HUES6 (cell line): ENCODE results near the gene PLSCR4.
"Not testable (repeated sequence)": the region's sequence is repeated elsewhere in the genome, so short reads cannot be mapped to it uniquely, and the experiment has no call there.

Source experiments
- H3K27ac ChIP-seq: 2 replicates; pipeline ENCODE4 v1.7.0; 2013; ENCODE audit warnings: low read depth, mild to moderate bottlenecking, low read length, inconsistent platforms
- H3K27me3 ChIP-seq: 2 replicates; pipeline ENCODE4 v1.6.1; 2013; ENCODE audit warnings: low read length; ENCODE audit not compliant: control insufficient read depth, insufficient read depth
- H3K36me3 ChIP-seq: 2 replicates; pipeline ENCODE4 v1.6.1; 2013; ENCODE audit warnings: low read length; ENCODE audit not compliant: control insufficient read depth, insufficient read depth
- H3K4me1 ChIP-seq: 2 replicates; pipeline ENCODE4 v1.6.1; 2013; ENCODE audit warnings: low read length; ENCODE audit not compliant: control insufficient read depth, insufficient read depth
- H3K4me3 ChIP-seq: 2 replicates; pipeline ENCODE4 v1.5.1; 2013; ENCODE audit warnings: low read depth, low read length
- H3K9ac ChIP-seq: one replicate; pipeline ENCODE4 v1.6.1; 2013; ENCODE audit warnings: mild to moderate bottlenecking, low read length
- H3K9me3 ChIP-seq: 2 replicates; pipeline ENCODE4 v1.6.1; 2013; ENCODE audit warnings: low read depth, low read length; ENCODE audit not compliant: control insufficient read depth, insufficient read depth

PLSCR4 gene

GRCh38 chr3:146271180-146271579 lies 20.3 kb upstream of the PLSCR4 start:
- H3K27me3 ChIP-seq, result no peaks in the 10 kb centered on the region
- H3K4me3 ChIP-seq, result no peak overlapping the region
- H3K9ac ChIP-seq, result no peak overlapping the region
- no peak overlapping the region for H3K27ac ChIP-seq
- H3K36me3 ChIP-seq, result no peaks in the 10 kb centered on the region
- H3K4me1 ChIP-seq, result no peaks in the 10 kb centered on the region; the same call in 1 of the 2 replicates
- H3K9me3 ChIP-seq, result no peaks in the 10 kb centered on the region

- Histone ChIP-seq H3K27ac (no peak overlapping the region), H3K4me3 (no peak overlapping the region), H3K36me3 (no peaks in the 10 kb centered on the region), H3K4me1 (peaks cover 4% of the 10 kb centered on the region; the same call in 1 of the 2 replicates), H3K27me3 (no peaks in the 10 kb centered on the region), H3K9ac (no peak overlapping the region), H3K9me3 (no peaks in the 10 kb centered on the region)
Observed at GRCh38 chr3:146269271-146269670, 18.4 kb upstream of the PLSCR4 start.

- Histone ChIP-seq H3K4me3 (no peak overlapping the region), H3K27ac (no peak overlapping the region), H3K9ac (no peak overlapping the region), H3K4me1 (peaks cover 4% of the 10 kb centered on the region; the same call in 1 of the 2 replicates), H3K9me3 (no peaks in the 10 kb centered on the region), H3K27me3 (no peaks in the 10 kb centered on the region), H3K36me3 (no peaks in the 10 kb centered on the region)
Observed at GRCh38 chr3:146268535-146269219, 17.8 kb upstream of the PLSCR4 start.

GRCh38 chr3:146265720-146266119 lies 14.8 kb upstream of the PLSCR4 start:
- no peak overlapping the region for H3K9ac ChIP-seq
- H3K4me1 ChIP-seq, result peaks cover 4% of the 10 kb centered on the region; the same call in 1 of the 2 replicates
- no peaks in the 10 kb centered on the region for H3K36me3 ChIP-seq
- H3K9me3 ChIP-seq, result no peaks in the 10 kb centered on the region
- H3K4me3 ChIP-seq, result no peak overlapping the region
- H3K27ac ChIP-seq, result no peak overlapping the region
- no peaks in the 10 kb centered on the region for H3K27me3 ChIP-seq

- Histone ChIP-seq H3K4me1 (peaks cover 5% of the 10 kb centered on the region; the same call in 1 of the 2 replicates), H3K36me3 (peaks cover 1% of the 10 kb centered on the region; the same call in 1 of the 2 replicates), H3K27me3 (no peaks in the 10 kb centered on the region), H3K27ac (no peak overlapping the region), H3K9ac (no peak overlapping the region), H3K4me3 (no peak overlapping the region), H3K9me3 (peaks cover 5% of the 10 kb centered on the region; the same call in 1 of the 2 replicates)
Observed at GRCh38 chr3:146262371-146263110, 11.6 kb upstream of the PLSCR4 start.

- no peaks in the 10 kb centered on the region for H3K27me3 ChIP-seq
- H3K36me3 ChIP-seq, result peaks cover 2% of the 10 kb centered on the region; the same call in 1 of the 2 replicates
- no peak overlapping the region for H3K27ac ChIP-seq
- H3K9ac ChIP-seq, result no peak overlapping the region
- H3K4me3 ChIP-seq, result no peak overlapping the region
- peaks cover 20% of the 10 kb centered on the region; the same call in 1 of the 2 replicates for H3K9me3 ChIP-seq
- H3K4me1 ChIP-seq, result peaks cover 15% of the 10 kb centered on the region
Observed at GRCh38 chr3:146259880-146260589, 9.1 kb upstream of the PLSCR4 start.

- Histone ChIP-seq H3K9ac (peak overlapping the region; percentile 60), H3K27me3 (no peaks in the 10 kb centered on the region), H3K36me3 (peaks cover 2% of the 10 kb centered on the region; the same call in 1 of the 2 replicates), H3K4me1 (peaks cover 13% of the 10 kb centered on the region), H3K9me3 (peaks cover 46% of the 10 kb centered on the region), H3K27ac (peak overlapping the region; percentile 81), H3K4me3 (no peak overlapping the region)
Observed at GRCh38 chr3:146256851-146257486, 6.1 kb upstream of the PLSCR4 start.

GRCh38 chr3:146252445-146252844 lies 1.5 kb upstream of the PLSCR4 start:
- H3K36me3 ChIP-seq, H3K4me3 ChIP-seq, H3K9ac ChIP-seq, H3K4me1 ChIP-seq, H3K27ac ChIP-seq, H3K27me3 ChIP-seq: not testable (repeated sequence)
- peaks cover 45% of the 10 kb centered on the region for H3K9me3 ChIP-seq

- H3K4me3 ChIP-seq, result peak overlapping the region; percentile 67
- peak overlapping the region; percentile 36 for H3K9ac ChIP-seq
Observed at GRCh38 chr3:146249921-146250320, 984 bp downstream of the PLSCR4 start.

GRCh38 chr3:146247911-146248310 lies 3.0 kb downstream of the PLSCR4 start:
- no peak overlapping the region for H3K4me3 ChIP-seq
- H3K27me3 ChIP-seq, result peaks cover 3% of the 10 kb centered on the region; the same call in 1 of the 2 replicates
- no peak overlapping the region for H3K9ac ChIP-seq
- no peaks in the 10 kb centered on the region for H3K4me1 ChIP-seq
- peaks cover 14% of the 10 kb centered on the region; the same call in 1 of the 2 replicates for H3K9me3 ChIP-seq
- no peak overlapping the region for H3K27ac ChIP-seq
- no peaks in the 10 kb centered on the region; the same call in 1 of the 2 replicates for H3K36me3 ChIP-seq

More at GRCh38 chr3:146249921-146250320, 984 bp downstream of the PLSCR4 start:
- Histone ChIP-seq H3K27me3 (peaks cover 3% of the 10 kb centered on the region; the same call in 1 of the 2 replicates), H3K9me3 (peaks cover 30% of the 10 kb centered on the region), H3K36me3 (no peaks in the 10 kb centered on the region), H3K27ac (no peak overlapping the region), H3K4me1 (no peaks in the 10 kb centered on the region)
